ENCODE measurements around the gene RNF225.
A peak's percentile ranks its signal among the peaks of the same experiment; 100 is the strongest.
"Not testable (repeated sequence)": the region's sequence is repeated elsewhere in the genome, so short reads cannot be mapped to it uniquely, and the experiment has no call there.

The RNF225 gene

GRCh38 chr19:58409010-58409790, 13.7 kb downstream of the RNF225 start:
- DNase-seq (ENCODE audit: low read depth): no peak

GRCh38 chr19:58416604-58417003, 21.1 kb downstream of the RNF225 start:
- DNase-seq (ENCODE audit: low read depth): no peak

GRCh38 chr19:58417071-58417470, 21.6 kb downstream of the RNF225 start:
- no peak for DNase-seq (ENCODE audit: low read depth)

GRCh38 chr19:58428617-58429016, 33.2 kb downstream of the RNF225 start:
- DNase-seq (ENCODE audit: low read depth): no peak

GRCh38 chr19:58429745-58430144, 34.3 kb downstream of the RNF225 start:
- DNase-seq (ENCODE audit: low read depth): no peak

GRCh38 chr19:58434217-58434616, 38.8 kb downstream of the RNF225 start:
- DNase-seq (ENCODE audit: low read depth): no peak

GRCh38 chr19:58439576-58440554, 44.4 kb downstream of the RNF225 start, which contains the start of gene ZNF132:
Gene ZNF132, minus strand, starts transcription at chr19:58440153. Its CDS starts 332 bp downstream, at chr19:58439821.
- DNase-seq (ENCODE audit: low read depth): peak; percentile 100

- no peak for DNase-seq (ENCODE audit: low read depth)
Observed at GRCh38 chr19:58440556-58440955, 45.1 kb downstream of the RNF225 start.

- not testable (repeated sequence) for DNase-seq (ENCODE audit: low read depth)
Observed at GRCh38 chr19:58442986-58443385, 47.5 kb downstream of the RNF225 start.
